IMR-90 (cell line): ENCODE measurements around the gene SERPINA12. TPM values are rescaled to one million over a fixed set of nuclear protein-coding genes. Genes with fewer than 3 reads are reported as not detected.

Experiments
- ATAC-seq: fragments of 200-7000 bp; cut with Tn5 transposase; 2 replicates; pipeline ENCODE4 v1.9.1; 2020; ENCODE audit warnings: low read depth, mild to moderate bottlenecking, moderate library complexity
- BruUV-seq: library from RNA; stranded (reverse); fragments of 400-500 nt; replicated peaks from 2 replicates; lab custom pipeline; 2021; lab: Mats Ljungman, UMichigan
- CTCF ChIA-PET: fragments of 300-600 bp; formaldehyde crosslinking; extraction: SDS; loops from one replicate; lab custom pipeline; 2021; ENCODE audit warnings: antibody characterized with exemption; lab: Yijun Ruan, JAX
- POLR2A ChIA-PET: fragments of 300-600 bp; sonication (Branson Sonifier 250); formaldehyde crosslinking; loops from one replicate; lab custom pipeline; 2022; ENCODE audit warnings: antibody characterized with exemption; ENCODE audit not compliant: unreplicated experiment; lab: Charles Lee
- DNase-seq: peaks from one replicate; pipeline ENCODE4 v3.0.0; 2013
- H2AFZ ChIP-seq: replicated peaks from 2 replicates; pipeline ENCODE3; 2013; ENCODE audit warnings: low read length, mild to moderate bottlenecking; ENCODE audit not compliant: poor library complexity
- H2AK5ac ChIP-seq: 2 replicates; pipeline ENCODE4 v1.6.1; 2013; ENCODE audit warnings: low read depth, low read length, inconsistent platforms
- H2AK9ac ChIP-seq: replicated peaks from 2 replicates; pipeline ENCODE3; 2013; ENCODE audit warnings: mild to moderate bottlenecking, low read depth, low read length, moderate library complexity; ENCODE audit not compliant: poor library complexity
- H2BK120ac ChIP-seq: 2 replicates; pipeline ENCODE4 v1.6.1; 2013; ENCODE audit warnings: low read depth, low read length, inconsistent platforms
- H2BK15ac ChIP-seq: 3 replicates; pipeline ENCODE4 v1.6.1; 2013; ENCODE audit warnings: low read depth, low read length, inconsistent platforms
- H2BK20ac ChIP-seq: 2 replicates; pipeline ENCODE4 v1.6.1; 2013; ENCODE audit warnings: low read depth, mild to moderate bottlenecking, inconsistent platforms, low read length, moderate library complexity
- H2BK5ac ChIP-seq: 2 replicates; pipeline ENCODE4 v1.6.1; 2013; ENCODE audit warnings: mild to moderate bottlenecking, low read depth, low read length, inconsistent platforms; ENCODE audit not compliant: poor library complexity, severe bottlenecking
- H3K14ac ChIP-seq: replicated peaks from 2 replicates; pipeline ENCODE4 v1.6.1; 2013; ENCODE audit warnings: low read depth, low read length, inconsistent platforms
- H3K18ac ChIP-seq: 2 replicates; pipeline ENCODE4 v1.6.1; 2013; ENCODE audit warnings: low read depth, low read length, control low read depth
- H3K23ac ChIP-seq: 2 replicates; pipeline ENCODE4 v1.6.1; 2013; ENCODE audit warnings: low read depth, low read length, inconsistent platforms
- H3K27ac ChIP-seq: 2 replicates; pipeline ENCODE4 v1.5.1; 2013; ENCODE audit warnings: mild to moderate bottlenecking, control low read depth, low read length; ENCODE audit not compliant: insufficient read depth
- H3K27me3 ChIP-seq: 2 replicates; pipeline ENCODE4 v1.6.1; 2013; ENCODE audit warnings: low read length; ENCODE audit not compliant: control insufficient read depth, insufficient read depth
- H3K36me3 ChIP-seq: 2 replicates; pipeline ENCODE4 v1.6.1; 2013; ENCODE audit warnings: low read length, mixed read lengths; ENCODE audit not compliant: control insufficient read depth, insufficient read depth
- H3K4ac ChIP-seq: 2 replicates; pipeline ENCODE4 v1.6.1; 2013; ENCODE audit warnings: low read depth, low read length, inconsistent platforms
- H3K4me1 ChIP-seq: 2 replicates; pipeline ENCODE4 v1.6.1; 2013; ENCODE audit warnings: low read length, mixed read lengths; ENCODE audit not compliant: control insufficient read depth, insufficient read depth
- H3K4me2 ChIP-seq: 2 replicates; pipeline ENCODE4 v1.6.1; 2013; ENCODE audit warnings: low read depth, mild to moderate bottlenecking, control low read depth, low read length, moderate library complexity
- H3K4me3 ChIP-seq: 2 replicates; pipeline ENCODE4 v1.5.1; 2013; ENCODE audit warnings: low read depth, mild to moderate bottlenecking, control low read depth, low read length, moderate library complexity; ENCODE audit not compliant: insufficient read depth
- H3K56ac ChIP-seq: 2 replicates; pipeline ENCODE4 v1.6.1; 2013; ENCODE audit warnings: low read length, inconsistent platforms; ENCODE audit not compliant: insufficient read depth; ENCODE audit errors: extremely low read depth
- H3K79me1 ChIP-seq, 2 experiments: 2 replicates each; pipeline ENCODE4 v1.6.1; 2013; ENCODE audit warnings: low read length in 2 of 2, inconsistent platforms in 1 of 2, low read depth in 1 of 2
- H3K9ac ChIP-seq: 2 replicates; pipeline ENCODE4 v1.6.1; 2013; ENCODE audit warnings: low read depth, low read length, control low read depth
- H3K9me1 ChIP-seq: 2 replicates; pipeline ENCODE4 v1.6.1; 2013; ENCODE audit warnings: low read length, inconsistent platforms; ENCODE audit not compliant: insufficient read depth
- H3K9me3 ChIP-seq: 2 replicates; pipeline ENCODE4 v1.6.1; 2013; ENCODE audit warnings: low read length; ENCODE audit not compliant: control insufficient read depth, insufficient read depth
- H4K20me1 ChIP-seq: 2 replicates; pipeline ENCODE4 v1.6.1; 2013; ENCODE audit warnings: low read length, inconsistent platforms; ENCODE audit not compliant: insufficient read depth
- H4K5ac ChIP-seq: 2 replicates; pipeline ENCODE4 v1.6.1; 2013; ENCODE audit warnings: mild to moderate bottlenecking, low read depth, low read length, control low read depth
- H4K8ac ChIP-seq, 2 experiments: 2 replicates each; pipeline ENCODE4 v1.6.1; 2013; ENCODE audit warnings: low read depth in 2 of 2, low read length in 2 of 2, control low read depth in 1 of 2, inconsistent platforms in 1 of 2
- H4K91ac ChIP-seq: 2 replicates; pipeline ENCODE4 v1.6.1; 2013; ENCODE audit warnings: low read depth, low read length, inconsistent platforms; ENCODE audit not compliant: insufficient read depth
- CEBPB ChIP-seq: IDR thresholded peaks from 2 replicates; pipeline ENCODE4 v1.6.1; 2012; ENCODE audit warnings: low read depth, low read length, improper control_type of control experiment
- FOS ChIP-seq: fragments of 150-350 bp; IDR thresholded peaks from 2 replicates; pipeline ENCODE4 v1.6.1; 2016; ENCODE audit warnings: low read depth, low read length
- MAFK ChIP-seq: IDR thresholded peaks from 2 replicates; pipeline ENCODE4 v1.6.1; 2012; ENCODE audit warnings: low read depth, low read length, improper control_type of control experiment
- MAZ ChIP-seq: IDR thresholded peaks from 2 replicates; pipeline ENCODE4 v1.6.1; 2012; ENCODE audit warnings: low read depth, mild to moderate bottlenecking, low read length, improper control_type of control experiment, moderate library complexity, borderline replicate concordance
- MXI1 ChIP-seq: IDR thresholded peaks from 2 replicates; pipeline ENCODE4 v1.6.1; 2012; ENCODE audit warnings: low read depth, mild to moderate bottlenecking, low read length, moderate library complexity, borderline replicate concordance
- NFE2L2 ChIP-seq: fragments of 150-350 bp; IDR thresholded peaks from 2 replicates; pipeline ENCODE4 v1.6.1; 2016; ENCODE audit warnings: low read depth, mild to moderate bottlenecking, low read length
- RCOR1 ChIP-seq: IDR thresholded peaks from 2 replicates; pipeline ENCODE4 v1.6.1; 2012; ENCODE audit warnings: mild to moderate bottlenecking, low read length, improper control_type of control experiment; ENCODE audit not compliant: insufficient replicate concordance
- SMC3 ChIP-seq: fragments of 150-350 bp; IDR thresholded peaks from 2 replicates; pipeline ENCODE4 v1.6.1; 2016; ENCODE audit warnings: low read depth, mild to moderate bottlenecking, antibody characterized with exemption, low read length, moderate library complexity
- USF2 ChIP-seq: fragments of 150-350 bp; IDR thresholded peaks from 2 replicates; pipeline ENCODE4 v1.6.1; 2017; ENCODE audit warnings: mild to moderate bottlenecking, antibody characterized with exemption, low read length, low read depth
- WGBS, 2 experiments: methylation state at CpG; one replicate each; pipeline versions ENCODE4 v1.1.5 to v1.1.7; 2013; ENCODE audit warnings: missing lambda C conversion rate in 2 of 2; ENCODE audit not compliant: insufficient read length in 1 of 2; ENCODE audit errors: extremely low coverage in 2 of 2; 5-methylcytosine and 5-hydroxymethylcytosine counted together
- dilution Hi-C: fragments of 300-500 bp; cut with HindIII; formaldehyde crosslinking; loops from one replicate; pipeline ENCODE4 v1.14.3; 2018; ENCODE audit warnings: low sequenced_read_pairs; ENCODE audit not compliant: unreplicated experiment
- in situ Hi-C: fragments of 300-500 bp; cut with MboI; formaldehyde crosslinking; loops from 3 replicates; pipeline ENCODE4 v1.14.3; 2019; ENCODE audit warnings: low sequenced_read_pairs, inconsistent platforms, mixed read lengths
- intact Hi-C: fragments of 100-400 bp; cut with micrococcal nuclease; formaldehyde crosslinking; loops from 2 replicates; pipeline ENCODE4 v1.10.0; 2022
- polyA plus RNA-seq, 3 experiments: library from polyadenylated mRNA; depleted of rRNA; stranded (reverse); fragments of >200 nt; gene quantifications; 2 replicates each; pipeline ENCODE4 v1.2.3, GENCODE V29; 2012; ENCODE audit warnings: low replicate concordance in 1 of 3
- total RNA-seq: library from RNA; depleted of rRNA; stranded (reverse); fragments of >200 nt; gene quantifications from 2 replicates; pipeline ENCODE4 v1.2.3, GENCODE V29; 2012

Gene SERPINA12
- total and polyA plus RNA-seq, 2 of the 4 experiments (the other 2 are of a cell fraction), result not detected

DNA sequence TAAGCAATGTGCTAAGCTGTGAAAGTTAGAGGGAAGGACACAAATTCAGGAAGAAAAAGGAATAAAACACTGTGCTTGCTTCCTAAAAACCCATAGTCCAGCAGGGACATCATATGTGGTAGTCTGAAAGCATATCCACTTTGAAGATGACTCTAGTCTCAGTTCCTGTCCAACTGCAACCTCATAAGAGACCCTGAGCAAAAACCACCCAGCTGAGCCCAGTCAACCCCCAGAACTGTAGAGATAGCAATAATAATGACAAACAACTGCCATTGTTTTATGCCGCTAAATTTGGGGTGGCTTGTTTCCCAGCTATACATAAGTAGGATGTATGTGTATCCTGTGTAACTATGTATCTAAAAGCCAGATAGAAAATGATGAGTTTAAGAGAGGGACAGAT, 48.1 kb upstream of the SERPINA12 start:
- Histone ChIP-seq H3K36me3 (no peaks in the 10 kb centered on the region), H4K5ac (no peak overlapping the region), H4K91ac (no peak overlapping the region), H3K18ac (no peak overlapping the region), H3K4me2 (no peak overlapping the region), H2AK5ac (no peak overlapping the region), H3K9me1 (no peaks in the 10 kb centered on the region), H2AK9ac (no peak overlapping the region), H3K27me3 (no peaks in the 10 kb centered on the region; the same call in 1 of the 2 replicates), H2BK5ac (no peak overlapping the region), H2BK20ac (no peak overlapping the region), H2BK15ac (no peak overlapping the region), H3K27ac (no peak overlapping the region), H3K9me3 (no peaks in the 10 kb centered on the region), H3K14ac (no peak overlapping the region), H4K8ac (no peak overlapping the region), H3K79me1 (no peaks in the 10 kb centered on the region), H3K4me1 (no peaks in the 10 kb centered on the region), H3K4ac (no peak overlapping the region), H3K23ac (no peak overlapping the region), H3K56ac (no peak overlapping the region), H3K9ac (no peak overlapping the region), H2AFZ (no peak overlapping the region), H3K4me3 (no peak overlapping the region), H4K20me1 (no peaks in the 10 kb centered on the region), H2BK120ac (no peak overlapping the region)
- WGBS, 2 experiments, result no CpG with 5 or more reads among the region's 1 CpG
- dilution Hi-C loops (no loop called here), intact Hi-C loops (no loop called here), in situ Hi-C loops (no loop called here)
- TF ChIP-seq SMC3, result no peak
- TF ChIP-seq MAFK, result no peak
- TF ChIP-seq NFE2L2, result no peak
- TF ChIP-seq FOS, result no peak
- no peak for TF ChIP-seq RCOR1
- TF ChIP-seq MXI1, result no peak
- TF ChIP-seq MAZ, result no peak
- TF ChIP-seq CEBPB, result no peak
- no peak for TF ChIP-seq USF2
- no peak for ATAC-seq
- BruUV-seq, result no TSS peak
- ChIA-PET CTCF (no interaction called here), POLR2A (no interaction called here)
- DNase-seq, result no peak
